Glutamatergic neuron (in vitro differentiated cells): ENCODE data around the gene TACO1. TPM values are rescaled to one million over a fixed set of nuclear protein-coding genes. Genes with fewer than 3 reads are reported as not detected.

ENCODE experiments used
- DNase-seq: peaks from one replicate; pipeline ENCODE4 v3.0.0; 2022
- H3K27ac Mint-ChIP-seq: one replicate; pipeline ENCODE4 v1.8.0; 2020; ENCODE audit warnings: mild to moderate bottlenecking, mixed read lengths, inconsistent platforms; ENCODE audit not compliant: unreplicated experiment
- H3K27me3 Mint-ChIP-seq: one replicate; pipeline ENCODE4 v1.8.0; 2020; ENCODE audit warnings: mild to moderate bottlenecking, moderate library complexity, mixed read lengths, inconsistent platforms; ENCODE audit not compliant: unreplicated experiment
- H3K36me3 Mint-ChIP-seq: one replicate; pipeline ENCODE4 v1.8.0; 2020; ENCODE audit warnings: mild to moderate bottlenecking, mixed read lengths, inconsistent platforms; ENCODE audit not compliant: unreplicated experiment
- H3K4me1 Mint-ChIP-seq: one replicate; pipeline ENCODE4 v1.8.0; 2020; ENCODE audit warnings: mild to moderate bottlenecking, low read depth, mixed read lengths, inconsistent platforms; ENCODE audit not compliant: unreplicated experiment
- H3K4me3 Mint-ChIP-seq: one replicate; pipeline ENCODE4 v1.8.0; 2020; ENCODE audit warnings: mild to moderate bottlenecking, mixed read lengths, inconsistent platforms; ENCODE audit not compliant: unreplicated experiment
- H3K9me3 Mint-ChIP-seq: one replicate; pipeline ENCODE4 v1.8.0; 2020; ENCODE audit warnings: mild to moderate bottlenecking, moderate library complexity, mixed read lengths, inconsistent platforms; ENCODE audit not compliant: unreplicated experiment
- total RNA-seq: library from RNA; stranded (reverse); fragmentation: NEBNext Ultra II Directional; extraction: Animal tissue kit (Norgen Biotek cat#: 25700); gene quantifications from one replicate; pipeline ENCODE4 v1.2.1, GENCODE V29; 2021; ENCODE audit not compliant: unreplicated experiment
- TF ChIP-seq, protein P1 (sequence below): fragments of 200-600 bp; sonication (generic); IDR thresholded peaks from one replicate; pipeline ENCODE4 v1.5.0; 2021; ENCODE audit not compliant: partially characterized antibody, unreplicated experiment

The TACO1 gene
- total RNA-seq, 1 donor from 2014 or later: 23.2 TPM

- TF ChIP-seq, protein P1, sequence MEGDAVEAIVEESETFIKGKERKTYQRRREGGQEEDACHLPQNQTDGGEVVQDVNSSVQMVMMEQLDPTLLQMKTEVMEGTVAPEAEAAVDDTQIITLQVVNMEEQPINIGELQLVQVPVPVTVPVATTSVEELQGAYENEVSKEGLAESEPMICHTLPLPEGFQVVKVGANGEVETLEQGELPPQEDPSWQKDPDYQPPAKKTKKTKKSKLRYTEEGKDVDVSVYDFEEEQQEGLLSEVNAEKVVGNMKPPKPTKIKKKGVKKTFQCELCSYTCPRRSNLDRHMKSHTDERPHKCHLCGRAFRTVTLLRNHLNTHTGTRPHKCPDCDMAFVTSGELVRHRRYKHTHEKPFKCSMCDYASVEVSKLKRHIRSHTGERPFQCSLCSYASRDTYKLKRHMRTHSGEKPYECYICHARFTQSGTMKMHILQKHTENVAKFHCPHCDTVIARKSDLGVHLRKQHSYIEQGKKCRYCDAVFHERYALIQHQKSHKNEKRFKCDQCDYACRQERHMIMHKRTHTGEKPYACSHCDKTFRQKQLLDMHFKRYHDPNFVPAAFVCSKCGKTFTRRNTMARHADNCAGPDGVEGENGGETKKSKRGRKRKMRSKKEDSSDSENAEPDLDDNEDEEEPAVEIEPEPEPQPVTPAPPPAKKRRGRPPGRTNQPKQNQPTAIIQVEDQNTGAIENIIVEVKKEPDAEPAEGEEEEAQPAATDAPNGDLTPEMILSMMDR: no peak
- Mint-ChIP-seq H3K27me3 (no peaks in the 10 kb centered on the region), H3K4me3 (no peak overlapping the region), H3K27ac (no peak overlapping the region), H3K36me3 (peaks cover 4% of the 10 kb centered on the region), H3K4me1 (no peaks in the 10 kb centered on the region), H3K9me3 (no peaks in the 10 kb centered on the region)
- DNase-seq: no peak
These were observed 46.5 kb downstream of the TACO1 start for GRCh38 chr17:63647065-63647725.

DNA sequence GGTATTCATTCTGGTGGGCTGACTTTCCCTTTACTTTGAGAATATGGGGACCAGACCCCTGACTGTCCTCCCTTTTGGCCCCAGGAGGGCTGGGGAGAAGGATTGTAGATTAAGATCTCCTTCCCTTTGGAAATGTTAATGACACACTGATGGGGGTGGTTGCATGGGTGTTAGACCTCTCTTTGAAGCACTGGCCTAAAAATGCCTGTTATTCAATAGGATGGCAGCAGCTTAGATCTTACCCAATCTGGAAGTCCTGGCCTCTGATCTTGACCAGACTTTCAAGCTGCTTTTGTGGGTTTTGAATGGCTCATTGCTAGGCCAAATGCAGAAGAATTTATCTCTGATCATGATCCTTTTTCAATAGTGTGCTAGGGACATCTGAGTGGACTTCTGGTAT, 47.2 kb downstream of the TACO1 start:
- TF ChIP-seq, protein P1: no peak
- Mint-ChIP-seq H3K27me3 (no peaks in the 10 kb centered on the region), H3K36me3 (peaks cover 4% of the 10 kb centered on the region), H3K4me3 (no peak overlapping the region), H3K4me1 (no peaks in the 10 kb centered on the region), H3K27ac (no peak overlapping the region), H3K9me3 (no peaks in the 10 kb centered on the region)
- no peak for DNase-seq

DNA sequence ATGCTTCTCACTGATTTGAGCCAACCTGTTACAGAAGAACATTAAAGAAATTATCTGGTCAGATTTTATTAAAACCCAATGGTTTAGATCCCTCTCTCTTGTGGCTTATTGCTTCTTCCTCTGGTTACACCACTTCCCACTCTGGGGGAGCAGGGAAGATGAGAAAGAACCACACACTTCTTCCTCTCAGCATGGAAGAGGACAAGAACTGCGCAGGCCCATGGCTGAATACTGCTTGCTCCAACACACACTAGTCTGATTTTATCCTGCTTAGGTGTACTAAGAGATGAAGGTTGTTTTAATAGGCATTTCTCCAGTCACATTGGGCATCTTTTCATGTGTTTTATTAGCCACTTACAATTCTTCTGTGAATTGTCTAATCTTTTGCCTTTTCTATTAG, 49.1 kb downstream of the TACO1 start:
- Mint-ChIP-seq H3K4me3 (no peak overlapping the region), H3K4me1 (no peaks in the 10 kb centered on the region), H3K27ac (no peak overlapping the region), H3K27me3 (no peaks in the 10 kb centered on the region), H3K9me3 (no peaks in the 10 kb centered on the region), H3K36me3 (peaks cover 4% of the 10 kb centered on the region)
- no peak for DNase-seq
- TF ChIP-seq, protein P1: no peak

DNA sequence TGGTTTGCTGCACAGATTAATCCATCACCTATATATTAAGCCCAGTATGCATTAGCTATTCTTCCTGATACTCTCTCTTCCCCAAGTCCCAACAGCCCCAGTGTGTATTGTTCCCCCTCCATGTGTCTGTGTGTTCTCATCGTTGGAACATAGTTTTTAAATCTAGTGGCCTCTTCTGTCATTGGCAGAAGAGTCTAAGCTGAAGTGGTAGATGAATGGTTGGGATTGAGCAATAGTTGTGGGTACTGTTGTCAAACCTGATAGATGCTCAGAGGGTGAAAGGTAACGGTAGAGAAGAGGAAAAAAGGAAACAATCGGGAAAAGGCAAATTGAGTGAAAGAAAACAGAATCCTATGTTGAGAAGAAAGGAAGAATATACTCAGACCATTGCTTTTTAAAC, 51.4 kb downstream of the TACO1 start:
- TF ChIP-seq, protein P1: no peak
- peaks cover 1% of the 10 kb centered on the region for H3K4me1 Mint-ChIP-seq
- H3K9me3 Mint-ChIP-seq: no peaks in the 10 kb centered on the region
- peaks cover 4% of the 10 kb centered on the region for H3K36me3 Mint-ChIP-seq
- no peak for DNase-seq
- no peak overlapping the region for H3K27ac Mint-ChIP-seq
- no peaks in the 10 kb centered on the region for H3K27me3 Mint-ChIP-seq
- no peak overlapping the region for H3K4me3 Mint-ChIP-seq

DNA sequence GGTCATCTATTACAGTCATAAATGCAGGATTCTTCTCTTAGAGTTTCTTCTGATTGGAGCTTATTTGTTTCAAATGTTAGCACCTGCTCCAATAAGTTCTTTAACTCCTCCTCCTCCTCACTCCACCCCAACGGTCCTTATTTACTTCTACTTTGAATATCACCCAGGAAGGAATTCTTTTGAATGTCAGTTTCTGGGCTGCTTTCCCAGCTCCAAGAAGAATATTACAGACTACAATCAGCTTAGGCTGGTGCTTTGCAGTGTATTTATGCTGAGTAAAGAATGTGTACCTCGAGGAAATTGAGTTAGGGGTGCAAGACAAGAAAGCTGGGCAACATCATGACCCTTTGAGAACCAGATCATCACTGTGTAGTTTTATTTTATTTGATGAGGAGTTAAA, 52.4 kb downstream of the TACO1 start:
- H3K4me3 Mint-ChIP-seq: no peak overlapping the region
- no peak for DNase-seq
- no peaks in the 10 kb centered on the region for H3K27me3 Mint-ChIP-seq
- no peak overlapping the region for H3K27ac Mint-ChIP-seq
- peaks cover 1% of the 10 kb centered on the region for H3K4me1 Mint-ChIP-seq
- peaks cover 4% of the 10 kb centered on the region for H3K36me3 Mint-ChIP-seq
- no peaks in the 10 kb centered on the region for H3K9me3 Mint-ChIP-seq
- TF ChIP-seq, protein P1: no peak
